Bronchial epithelial cell (primary cell): ENCODE results near the gene NFIA. TPM values are rescaled to one million over a fixed set of nuclear protein-coding genes. Genes with fewer than 3 reads are reported as not detected.

ENCODE experiments used
- DNase-seq: peaks from one replicate; pipeline ENCODE4 v3.0.0-alpha.2; 2010; ENCODE audit warnings: low read depth
- FAIRE-seq: peaks from 2 replicates; lab custom pipeline; 2011; peaks lifted over from hg19 to GRCh38; lab: Jason Lieb, UNC
- H3K27me3 ChIP-seq: 2 replicates; pipeline ENCODE4 v1.5.1; 2011; ENCODE audit warnings: low read length; ENCODE audit not compliant: control insufficient read depth, insufficient read depth
- H3K36me3 ChIP-seq: 2 replicates; pipeline ENCODE4 v1.5.1; 2011; ENCODE audit warnings: low read length; ENCODE audit not compliant: control insufficient read depth, insufficient read depth
- H3K4me3 ChIP-seq: 2 replicates; pipeline ENCODE4 v1.5.1; 2011; ENCODE audit warnings: mild to moderate bottlenecking, low read depth, low read length, control low read depth
- CTCF ChIP-seq: IDR thresholded peaks from 2 replicates; pipeline ENCODE4 v1.5.1; 2011; ENCODE audit warnings: mild to moderate bottlenecking, moderate library complexity, low read length, control low read depth, inconsistent platforms; ENCODE audit not compliant: insufficient read depth, severe bottlenecking
- total RNA-seq: library from RNA; depleted of rRNA; stranded (reverse); fragments of >200 nt; gene quantifications from 2 replicates; pipeline ENCODE4 v1.2.1, GENCODE V29; 2014

NFIA gene
- total RNA-seq, 1 donor from 2014 or later, result 7.4 TPM

- no peaks in the 10 kb centered on the region for H3K27me3 ChIP-seq
- no peak for FAIRE-seq
- H3K36me3 ChIP-seq, result peaks cover 1% of the 10 kb centered on the region
- H3K4me3 ChIP-seq, result no peak overlapping the region
- no peak for DNase-seq
- TF ChIP-seq CTCF, result no peak
Measured at GRCh38 chr1:61389926-61390845, 307.8 kb downstream of the NFIA start.

GRCh38 chr1:61391730-61392129 lies 309.4 kb downstream of the NFIA start:
- no peaks in the 10 kb centered on the region for H3K27me3 ChIP-seq
- H3K4me3 ChIP-seq, result no peak overlapping the region
- no peak for TF ChIP-seq CTCF
- DNase-seq (no peak), FAIRE-seq (no peak)
- peaks cover 1% of the 10 kb centered on the region for H3K36me3 ChIP-seq

GRCh38 chr1:61392409-61393242 lies 310.3 kb downstream of the NFIA start:
- DNase-seq (no peak), FAIRE-seq (no peak)
- Histone ChIP-seq H3K36me3 (peaks cover 1% of the 10 kb centered on the region), H3K4me3 (no peak overlapping the region), H3K27me3 (no peaks in the 10 kb centered on the region)
- no peak for TF ChIP-seq CTCF

- H3K27me3 ChIP-seq, result no peaks in the 10 kb centered on the region
- DNase-seq (no peak), FAIRE-seq (no peak)
- no peak for TF ChIP-seq CTCF
- H3K4me3 ChIP-seq, result no peak overlapping the region
- H3K36me3 ChIP-seq, result peaks cover 1% of the 10 kb centered on the region
Measured at GRCh38 chr1:61393575-61393974, 311.2 kb downstream of the NFIA start.

- FAIRE-seq (no peak), DNase-seq (no peak)
- H3K27me3 ChIP-seq, result no peaks in the 10 kb centered on the region
- no peak for TF ChIP-seq CTCF
- H3K4me3 ChIP-seq, result no peak overlapping the region
- H3K36me3 ChIP-seq, result no peaks in the 10 kb centered on the region
Measured at GRCh38 chr1:61395146-61395800, 312.9 kb downstream of the NFIA start.
